Thyroid gland (tissue), 4 donors: Measurements from ENCODE around the gene NUP62.

Experiments
- POLR2A ChIP-seq, 2 donors: fragments of 450-650 bp; IDR thresholded peaks; one replicate each; pipeline ENCODE4 v1.6.1; 2017; ENCODE audit warnings: antibody characterized with exemption in 2 of 2, mild to moderate bottlenecking in 2 of 2, moderate library complexity in 1 of 2
- TF ChIP-seq, protein P1 (sequence below), 6 experiments: fragments of 200-600 bp in 3 of 6; fragments of 450-650 bp in 3 of 6; sonication (generic) in 3 of 6; IDR thresholded peaks; one replicate each; pipeline ENCODE4 v1.5.1; 2016 to 2019; ENCODE audit warnings: antibody characterized with exemption in 6 of 6, mild to moderate bottlenecking in 2 of 6, inconsistent platforms in 1 of 6, moderate library complexity in 1 of 6

DNA sequence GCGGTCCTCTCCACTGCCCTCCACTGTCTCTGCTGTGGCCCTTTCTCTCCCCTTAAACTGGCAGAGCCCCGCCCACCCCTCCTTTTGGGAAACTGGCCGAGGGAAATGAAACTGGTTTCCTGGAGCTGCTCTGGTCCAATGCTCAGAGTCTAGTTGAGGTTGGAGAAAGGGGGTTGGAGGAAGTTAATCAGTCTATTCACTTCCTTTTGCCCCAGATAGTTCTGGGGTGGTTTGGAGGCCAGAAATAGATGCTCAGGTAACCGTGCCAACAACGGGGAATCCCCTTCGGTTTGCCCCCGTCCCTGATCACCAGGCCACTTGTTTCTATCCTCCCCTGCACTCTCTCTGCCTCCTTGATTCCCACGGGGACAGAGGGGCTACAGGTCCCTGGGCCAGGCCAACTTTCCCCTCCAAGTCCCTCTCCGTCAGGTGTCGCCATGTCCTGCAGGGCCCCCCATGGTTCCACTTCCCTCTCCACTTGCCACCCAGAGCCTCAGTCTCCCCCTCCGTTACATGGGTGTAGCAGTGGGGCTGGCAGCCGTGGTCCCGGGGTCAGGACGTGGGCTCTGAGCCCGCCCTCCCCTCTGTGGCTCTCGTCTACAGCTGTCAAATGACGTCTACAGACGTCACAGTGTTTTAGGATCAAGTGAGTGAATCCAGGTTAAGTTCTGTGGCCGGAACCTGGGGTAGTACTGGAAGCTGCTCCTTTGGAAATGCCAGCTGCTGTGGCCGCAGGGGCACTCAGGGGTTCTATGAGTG, 32.3 kb downstream of the NUP62 start, which contains the start of gene IL4I1:
- TF ChIP-seq, protein P1, sequence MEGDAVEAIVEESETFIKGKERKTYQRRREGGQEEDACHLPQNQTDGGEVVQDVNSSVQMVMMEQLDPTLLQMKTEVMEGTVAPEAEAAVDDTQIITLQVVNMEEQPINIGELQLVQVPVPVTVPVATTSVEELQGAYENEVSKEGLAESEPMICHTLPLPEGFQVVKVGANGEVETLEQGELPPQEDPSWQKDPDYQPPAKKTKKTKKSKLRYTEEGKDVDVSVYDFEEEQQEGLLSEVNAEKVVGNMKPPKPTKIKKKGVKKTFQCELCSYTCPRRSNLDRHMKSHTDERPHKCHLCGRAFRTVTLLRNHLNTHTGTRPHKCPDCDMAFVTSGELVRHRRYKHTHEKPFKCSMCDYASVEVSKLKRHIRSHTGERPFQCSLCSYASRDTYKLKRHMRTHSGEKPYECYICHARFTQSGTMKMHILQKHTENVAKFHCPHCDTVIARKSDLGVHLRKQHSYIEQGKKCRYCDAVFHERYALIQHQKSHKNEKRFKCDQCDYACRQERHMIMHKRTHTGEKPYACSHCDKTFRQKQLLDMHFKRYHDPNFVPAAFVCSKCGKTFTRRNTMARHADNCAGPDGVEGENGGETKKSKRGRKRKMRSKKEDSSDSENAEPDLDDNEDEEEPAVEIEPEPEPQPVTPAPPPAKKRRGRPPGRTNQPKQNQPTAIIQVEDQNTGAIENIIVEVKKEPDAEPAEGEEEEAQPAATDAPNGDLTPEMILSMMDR (IDR thresholded peaks at IDR 0.05): no peak
- TF ChIP-seq POLR2A (IDR thresholded peaks at IDR 0.05): no peak
